Neural cell (in vitro differentiated cells): ENCODE results near the gene PLSCR4. TPM values are rescaled to one million over a fixed set of nuclear protein-coding genes. Genes with fewer than 3 reads are reported as not detected.

ENCODE experiments used
- H2AFZ ChIP-seq: fragments of 200-600, 300-800 bp; sonication (generic), shearing (Covaris generic); 2 replicates; pipeline ENCODE4 v1.6.0; 2014; ENCODE audit warnings: low read depth, mild to moderate bottlenecking, antibody characterized with exemption, low read length, moderate library complexity
- H3F3A ChIP-seq: fragments of 200-600 bp; shearing (Covaris generic); 2 replicates; pipeline ENCODE4 v1.6.1; 2016; ENCODE audit warnings: mild to moderate bottlenecking, moderate library complexity, mixed read lengths, antibody characterized with exemption, low read length; ENCODE audit not compliant: insufficient read depth, poor library complexity, severe bottlenecking
- H3K27ac ChIP-seq: fragments of 200-600, 300-800 bp; sonication (generic), shearing (Covaris generic); 2 replicates; pipeline ENCODE4 v1.5.1; 2014; ENCODE audit warnings: mild to moderate bottlenecking, low read length, moderate library complexity
- H3K27me3 ChIP-seq: fragments of 300-800, 200-600 bp; sonication (generic), shearing (Covaris generic); 2 replicates; pipeline ENCODE4 v1.6.0; 2014; ENCODE audit warnings: mild to moderate bottlenecking, low read depth, low read length, moderate library complexity; ENCODE audit not compliant: insufficient read depth
- H3K36me3 ChIP-seq: fragments of 300-800, 200-600 bp; sonication (generic), shearing (Covaris generic); 2 replicates; pipeline ENCODE4 v1.5.1; 2014; ENCODE audit warnings: mild to moderate bottlenecking, antibody characterized with exemption, low read length, moderate library complexity; ENCODE audit not compliant: insufficient read depth
- H3K4me2 ChIP-seq: fragments of 300-800, 200-600 bp; sonication (generic), shearing (Covaris generic); 2 replicates; pipeline ENCODE4 v1.6.0; 2014; ENCODE audit warnings: mild to moderate bottlenecking, low read length
- H3K4me3 ChIP-seq: fragments of 300-800, 200-600 bp; sonication (generic), shearing (Covaris generic); 2 replicates; pipeline ENCODE4 v1.5.1; 2014; ENCODE audit warnings: mild to moderate bottlenecking, low read length, moderate library complexity
- H3K79me2 ChIP-seq: fragments of 200-600 bp; shearing (Covaris generic); replicated peaks from 2 replicates; pipeline ENCODE4 v1.6.0; 2014; ENCODE audit warnings: mild to moderate bottlenecking, low read length, moderate library complexity; ENCODE audit not compliant: insufficient read depth
- H3K9ac ChIP-seq: fragments of 300-800, 200-600 bp; sonication (generic), shearing (Covaris generic); 2 replicates; pipeline ENCODE4 v1.6.1; 2016; ENCODE audit warnings: mild to moderate bottlenecking, low read length, mixed read lengths
- H3K9me2 ChIP-seq: fragments of 200-600 bp; shearing (Covaris generic); 2 replicates; pipeline ENCODE4 v1.6.1; 2016; ENCODE audit warnings: mild to moderate bottlenecking, low read length, mixed read lengths; ENCODE audit not compliant: insufficient read depth
- H3K9me3 ChIP-seq: fragments of 200-600, 300-800 bp; sonication (generic), shearing (Covaris generic); 2 replicates; pipeline ENCODE4 v1.6.1; 2016; ENCODE audit warnings: mild to moderate bottlenecking, mixed run types, low read length, moderate library complexity, mixed read lengths
- H4K20me1 ChIP-seq: fragments of 200-600 bp; shearing (Covaris generic); 2 replicates; pipeline ENCODE4 v1.6.1; 2016; ENCODE audit warnings: mild to moderate bottlenecking, mixed run types; ENCODE audit not compliant: insufficient read depth
- CTCF ChIP-seq: fragments of 450-650 bp; IDR thresholded peaks from 2 replicates; pipeline ENCODE4 v1.5.1; 2014; ENCODE audit warnings: antibody characterized with exemption, mild to moderate bottlenecking, moderate library complexity; ENCODE audit not compliant: poor library complexity, severe bottlenecking
- EP300 ChIP-seq: fragments of 450-650 bp; conservative IDR thresholded peaks from 2 replicates; pipeline ENCODE4 v1.6.1; 2014; ENCODE audit warnings: antibody characterized with exemption, mild to moderate bottlenecking, moderate library complexity; ENCODE audit not compliant: poor library complexity, severe bottlenecking
- EZH2 ChIP-seq: fragments of 200-600, 300-800 bp; shearing (Covaris generic), sonication (generic); IDR thresholded peaks from 2 replicates; pipeline ENCODE4 v1.6.1; 2014; ENCODE audit warnings: antibody characterized with exemption, low read length, borderline replicate concordance, mild to moderate bottlenecking; ENCODE audit not compliant: insufficient read depth, poor library complexity, severe bottlenecking
- MXI1 ChIP-seq: fragments of 450-650 bp; conservative IDR thresholded peaks from 2 replicates; pipeline ENCODE4 v1.6.1; 2014; ENCODE audit warnings: antibody characterized with exemption, mild to moderate bottlenecking; ENCODE audit not compliant: poor library complexity, severe bottlenecking
- POLR2AphosphoS5 ChIP-seq: IDR thresholded peaks from 2 replicates; pipeline ENCODE4 v1.6.1; 2012
- RAD21 ChIP-seq: fragments of 450-650 bp; conservative IDR thresholded peaks from 2 replicates; pipeline ENCODE4 v1.6.1; 2014; ENCODE audit warnings: antibody characterized with exemption, mild to moderate bottlenecking, moderate library complexity
- REST ChIP-seq: IDR thresholded peaks from 2 replicates; pipeline ENCODE4 v1.6.1; 2012; ENCODE audit warnings: borderline replicate concordance
- SMC3 ChIP-seq: fragments of 450-650 bp; conservative IDR thresholded peaks from 2 replicates; pipeline ENCODE4 v1.6.1; 2014; ENCODE audit warnings: antibody characterized with exemption, mild to moderate bottlenecking, moderate library complexity; ENCODE audit not compliant: poor library complexity
- TAF1 ChIP-seq: IDR thresholded peaks from 2 replicates; pipeline ENCODE4 v1.6.1; 2012; ENCODE audit warnings: low read depth
- polyA plus RNA-seq: library from polyadenylated mRNA; depleted of rRNA; stranded (reverse); fragments of >200 nt; gene quantifications from 2 replicates; pipeline ENCODE4 v1.2.3, GENCODE V29; 2014

The PLSCR4 gene
- polyA plus RNA-seq, 1 donor from 2014 or later: not detected

- H3K4me3 ChIP-seq: no peak overlapping the region
- no peaks in the 10 kb centered on the region for H3K79me2 ChIP-seq
- no peaks in the 10 kb centered on the region for H3K9me3 ChIP-seq
- no peaks in the 10 kb centered on the region for H4K20me1 ChIP-seq
- H3K27ac ChIP-seq: no peak overlapping the region
- no peak overlapping the region for H3K9ac ChIP-seq
- no peak overlapping the region for H2AFZ ChIP-seq
- no peaks in the 10 kb centered on the region for H3K36me3 ChIP-seq
- no peaks in the 10 kb centered on the region for H3F3A ChIP-seq
- no peak overlapping the region for H3K4me2 ChIP-seq
- H3K27me3 ChIP-seq: no peaks in the 10 kb centered on the region
- TF ChIP-seq RAD21: no peak
- TF ChIP-seq REST: no peak
- TF ChIP-seq EP300: no peak
- H3K9me2 ChIP-seq: no peaks in the 10 kb centered on the region
These were observed 66.5 kb downstream of the PLSCR4 start for GRCh38 chr3:146184241-146185015.

- H3K36me3 ChIP-seq: no peaks in the 10 kb centered on the region
- no peaks in the 10 kb centered on the region for H4K20me1 ChIP-seq
- no peak overlapping the region for H3K4me3 ChIP-seq
- H3K9ac ChIP-seq: no peak overlapping the region
- no peaks in the 10 kb centered on the region for H3K9me3 ChIP-seq
- no peak overlapping the region for H3K27ac ChIP-seq
- no peaks in the 10 kb centered on the region for H3K79me2 ChIP-seq
- TF ChIP-seq EP300: no peak
- no peaks in the 10 kb centered on the region for H3K27me3 ChIP-seq
- H2AFZ ChIP-seq: no peak overlapping the region
- no peaks in the 10 kb centered on the region for H3K9me2 ChIP-seq
- no peak overlapping the region for H3K4me2 ChIP-seq
- no peaks in the 10 kb centered on the region for H3F3A ChIP-seq
These were observed 69.7 kb downstream of the PLSCR4 start for GRCh38 chr3:146181216-146181615.

- no peaks in the 10 kb centered on the region for H3K36me3 ChIP-seq
- no peaks in the 10 kb centered on the region for H3K9me2 ChIP-seq
- no peak overlapping the region for H3K4me2 ChIP-seq
- H3K9ac ChIP-seq: no peak overlapping the region
- H3K27ac ChIP-seq: no peak overlapping the region
- H3K27me3 ChIP-seq: no peaks in the 10 kb centered on the region
- no peaks in the 10 kb centered on the region for H3K79me2 ChIP-seq
- no peaks in the 10 kb centered on the region for H4K20me1 ChIP-seq
- H3K4me3 ChIP-seq: no peak overlapping the region
- H2AFZ ChIP-seq: no peak overlapping the region
- H3K9me3 ChIP-seq: no peaks in the 10 kb centered on the region
- TF ChIP-seq SMC3 (no peak), POLR2AphosphoS5 (no peak), RAD21 (no peak), REST (no peak), TAF1 (no peak), CTCF (no peak), EZH2 (no peak), EP300 (no peak), MXI1 (no peak)
- H3F3A ChIP-seq: no peaks in the 10 kb centered on the region
These were observed 70.5 kb downstream of the PLSCR4 start for GRCh38 chr3:146180376-146180775.
